Kidney (tissue), 14 donors: Measurements from ENCODE around the gene PGBD5. TPM values are rescaled to one million over a fixed set of nuclear protein-coding genes. Genes with fewer than 3 reads are reported as not detected.

Source experiments
- DNase-seq, 5 donors: peaks; one replicate each; pipeline ENCODE4 v3.0.0-alpha.2; 2013 to 2020
- FAIRE-seq: peaks from 2 replicates; lab custom pipeline; 2012; peaks lifted over from hg19 to GRCh38; lab: Jason Lieb, UNC
- H3K27ac ChIP-seq, 2 donors: one replicate each; pipeline ENCODE4 v1.7.0; 2013; ENCODE audit warnings: low read depth in 2 of 2, low read length in 2 of 2, inconsistent platforms in 1 of 2
- H3K27me3 ChIP-seq: one replicate; pipeline ENCODE4 v1.7.1; 2013; ENCODE audit warnings: low read length, inconsistent platforms; ENCODE audit not compliant: control insufficient read depth, insufficient read depth
- H3K36me3 ChIP-seq, 3 donors: one replicate each; pipeline versions ENCODE4 v1.7.0 to v1.7.1; 2013; ENCODE audit warnings: low read length in 3 of 3, control low read depth in 1 of 3, inconsistent platforms in 1 of 3; ENCODE audit not compliant: insufficient read depth in 3 of 3, control insufficient read depth in 2 of 3
- H3K4me1 ChIP-seq, 3 donors: one replicate each; pipeline versions ENCODE4 v1.7.0 to v1.7.1; 2013; ENCODE audit warnings: low read length in 3 of 3, inconsistent platforms in 1 of 3, low read depth in 1 of 3; ENCODE audit not compliant: control insufficient read depth in 2 of 3, insufficient read depth in 2 of 3
- H3K4me3 ChIP-seq, 3 donors: one replicate each; pipeline versions ENCODE4 v1.7.0 to v1.8.1; 2013; ENCODE audit warnings: low read length in 3 of 3, control low read depth in 1 of 3, inconsistent platforms in 1 of 3
- H3K9ac ChIP-seq, 3 donors: one replicate each; pipeline versions ENCODE4 v1.7.0 to v1.7.1; 2013; ENCODE audit warnings: low read length in 3 of 3, control low read depth in 1 of 3, inconsistent platforms in 1 of 3
- H3K9me3 ChIP-seq, 3 donors: one replicate each; pipeline versions ENCODE4 v1.7.0 to v1.7.1; 2013; ENCODE audit warnings: low read length in 3 of 3, control low read depth in 1 of 3, inconsistent platforms in 1 of 3; ENCODE audit not compliant: control insufficient read depth in 2 of 3, insufficient read depth in 1 of 3
- CTCF ChIP-seq: IDR thresholded peaks from 3 replicates; pipeline ENCODE4 v1.5.1; 2012; ENCODE audit warnings: mild to moderate bottlenecking, moderate library complexity, borderline replicate concordance; ENCODE audit not compliant: insufficient read depth; ENCODE audit errors: extremely low read depth
- intact Hi-C: fragments of 100-400 bp; cut with DNase I; formaldehyde crosslinking; loops from one replicate; pipeline ENCODE4 v1.11.1; 2022
- polyA plus RNA-seq: library from polyadenylated mRNA; stranded (reverse); fragments of 350-450 nt; fragmentation: Illumina TruSeq; extraction: RNeasy Lipid Tissue Mini Kit (QIAGEN cat#74804); gene quantifications from one replicate; pipeline ENCODE4 v1.2.3, GENCODE V29; 2014; ENCODE audit warnings: low read depth, low replicate concordance; ENCODE audit not compliant: insufficient read depth
- total RNA-seq: library from RNA; stranded (reverse); fragmentation: NEBNext Ultra II Directional; extraction: Animal tissue kit (Norgen Biotek cat#: 25700); gene quantifications from one replicate; pipeline ENCODE4 v1.2.1, GENCODE V29; 2021
- donor health status: control.
- donor health status: control.
- donor health status: control.
- donor health status: control.
- donor health status: control.
- donor health status: DM: yes; HTN: yes; CAD: no.
- donor health status: Normal renal cell carcinoma (clear cell type).

Gene PGBD5
- total and polyA plus RNA-seq, 2 donors from 2014 or later, result 2.0 to 3.7 TPM

DNA sequence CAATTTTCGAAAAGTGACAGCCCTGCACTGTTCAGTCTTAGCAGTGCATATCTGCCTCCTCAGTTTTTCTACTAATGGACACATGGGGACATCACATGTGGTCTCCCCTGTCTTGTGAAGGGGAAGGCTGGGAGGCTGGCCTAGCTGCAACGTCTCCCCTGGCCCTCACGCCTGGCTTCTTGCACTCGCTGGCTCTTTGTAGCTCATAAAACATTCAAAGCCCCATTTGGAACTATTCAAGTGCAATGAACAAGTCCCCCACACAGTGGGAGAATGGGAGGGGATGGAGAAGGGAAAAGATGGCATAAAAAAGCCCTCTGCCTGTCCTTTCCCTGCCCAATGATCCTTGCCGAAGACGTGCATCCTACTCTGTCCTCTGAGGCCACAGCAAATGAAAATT, 73.6 kb downstream of the PGBD5 start:
- H3K4me3 ChIP-seq, result no peak overlapping the region
- peak in 3 of 5 donors; percentile 14 to 50 (median 38) for DNase-seq
- no peak overlapping the region for H3K9ac ChIP-seq
- no peaks in the 10 kb centered on the region for H3K36me3 ChIP-seq
- H3K4me1 ChIP-seq, result no peaks in the 10 kb centered on the region
- TF ChIP-seq CTCF, result no peak
- H3K27me3 ChIP-seq, result no peaks in the 10 kb centered on the region
- no peak for FAIRE-seq
- no peaks in the 10 kb centered on the region for H3K9me3 ChIP-seq
- intact Hi-C loops, result no loop called here
- no peak overlapping the region for H3K27ac ChIP-seq

DNA sequence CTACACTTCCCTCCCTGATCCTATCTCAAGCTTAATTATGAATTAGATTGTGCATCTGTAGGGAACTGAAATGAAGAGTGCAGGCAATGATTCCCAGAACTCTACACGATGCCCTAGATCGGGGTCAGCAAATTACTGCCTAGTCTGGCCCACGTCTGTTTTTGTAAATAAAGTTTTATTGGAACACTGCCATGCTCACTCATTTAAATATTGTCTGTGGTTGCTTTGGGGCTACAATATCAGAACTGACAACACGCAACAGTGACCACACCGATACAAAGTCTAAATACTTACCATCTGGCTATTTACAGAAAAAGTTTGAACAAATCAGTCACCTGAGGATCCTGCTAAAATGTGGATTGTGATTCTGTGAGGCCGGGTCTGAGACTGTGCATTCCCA, 74.1 kb downstream of the PGBD5 start:
- no peaks in the 10 kb centered on the region for H3K9me3 ChIP-seq
- no peak for FAIRE-seq

GRCh38 chr1:230351514-230351913, 74.6 kb downstream of the PGBD5 start:
- DNase-seq, result no peak
- no peaks in the 10 kb centered on the region for H3K4me1 ChIP-seq
- no peak overlapping the region for H3K4me3 ChIP-seq
- H3K27me3 ChIP-seq, result no peaks in the 10 kb centered on the region
- FAIRE-seq, result peak; percentile 27
- no peak overlapping the region for H3K27ac ChIP-seq
- intact Hi-C loops, result no loop called here
- no peaks in the 10 kb centered on the region for H3K36me3 ChIP-seq
- H3K9ac ChIP-seq, result no peak overlapping the region
- TF ChIP-seq CTCF, result no peak
- no peaks in the 10 kb centered on the region for H3K9me3 ChIP-seq

More for the DNA sequence above, 74.1 kb downstream of the PGBD5 start:
- no peaks in the 10 kb centered on the region for H3K27me3 ChIP-seq
- no peak for DNase-seq
- no peaks in the 10 kb centered on the region for H3K4me1 ChIP-seq
- intact Hi-C loops, result no loop called here
- H3K36me3 ChIP-seq, result no peaks in the 10 kb centered on the region
- H3K27ac ChIP-seq, result no peak overlapping the region
- no peak for TF ChIP-seq CTCF
- no peak overlapping the region for H3K4me3 ChIP-seq
- no peak overlapping the region for H3K9ac ChIP-seq
